GM12891 (cell line): Measurements from ENCODE around the gene PJA2.

Experiments used
- PAX5 ChIP-seq: IDR thresholded peaks from 2 replicates; pipeline ENCODE4 v1.6.1; 2011; ENCODE audit warnings: low read length, moderate library complexity, mild to moderate bottlenecking; ENCODE audit not compliant: insufficient read depth, severe bottlenecking
- POLR2A ChIP-seq: IDR thresholded peaks from 2 replicates; pipeline ENCODE4 v1.6.1; 2011; ENCODE audit warnings: low read depth, low read length, control low read depth
- POLR2AphosphoS5 ChIP-seq: IDR thresholded peaks from 2 replicates; pipeline ENCODE4 v1.6.1; 2011; ENCODE audit warnings: low read depth, low read length, control low read depth
- TAF1 ChIP-seq: IDR thresholded peaks from 2 replicates; pipeline ENCODE4 v1.6.1; 2011; ENCODE audit warnings: low read depth, low read length, control low read depth

GRCh38 chr5:109315245-109315644, 94.5 kb downstream of the PJA2 start:
- TF ChIP-seq POLR2AphosphoS5 (no peak), TAF1 (no peak), POLR2A (no peak), PAX5 (no peak)
